Measurements from ENCODE around the gene ABLIM2.

Gene ABLIM2

GRCh38 chr4:8067945-8068896, 90.4 kb downstream of the ABLIM2 start:
- no peak for DNase-seq (ENCODE audit: low spot score)

DNA sequence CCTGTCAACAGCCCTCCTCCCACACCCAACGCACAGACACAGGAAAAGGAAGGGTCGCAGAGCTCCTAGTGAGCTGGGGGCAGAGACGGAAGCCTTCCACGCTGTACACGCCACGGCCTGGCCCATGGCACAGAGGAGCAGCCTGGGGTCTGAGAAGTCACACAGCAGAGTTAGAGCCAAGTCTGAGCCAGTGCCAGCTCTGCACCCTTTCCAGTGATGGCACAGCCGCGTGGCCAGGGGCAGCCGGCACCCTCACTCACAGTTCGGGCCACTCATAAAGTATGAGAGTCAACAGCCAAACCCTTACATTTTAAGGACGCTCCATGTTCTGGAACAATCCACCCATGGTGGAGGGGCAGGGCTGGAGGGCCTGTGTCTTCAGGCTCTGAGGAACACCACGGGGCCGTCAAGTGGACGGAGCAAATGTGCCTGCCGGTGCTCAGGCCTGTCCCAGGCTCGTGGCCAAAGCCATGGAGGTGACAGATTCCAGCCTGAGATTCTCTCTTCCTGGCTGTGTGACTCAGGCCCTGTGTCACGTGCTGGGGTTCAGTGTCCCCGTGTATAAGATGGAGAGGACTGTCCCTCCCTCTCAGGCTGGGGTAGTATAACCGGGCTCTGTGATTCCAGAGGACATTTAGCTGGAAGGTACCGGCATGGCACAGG, 91.2 kb downstream of the ABLIM2 start:
- no peak for DNase-seq (ENCODE audit: low spot score)

DNA sequence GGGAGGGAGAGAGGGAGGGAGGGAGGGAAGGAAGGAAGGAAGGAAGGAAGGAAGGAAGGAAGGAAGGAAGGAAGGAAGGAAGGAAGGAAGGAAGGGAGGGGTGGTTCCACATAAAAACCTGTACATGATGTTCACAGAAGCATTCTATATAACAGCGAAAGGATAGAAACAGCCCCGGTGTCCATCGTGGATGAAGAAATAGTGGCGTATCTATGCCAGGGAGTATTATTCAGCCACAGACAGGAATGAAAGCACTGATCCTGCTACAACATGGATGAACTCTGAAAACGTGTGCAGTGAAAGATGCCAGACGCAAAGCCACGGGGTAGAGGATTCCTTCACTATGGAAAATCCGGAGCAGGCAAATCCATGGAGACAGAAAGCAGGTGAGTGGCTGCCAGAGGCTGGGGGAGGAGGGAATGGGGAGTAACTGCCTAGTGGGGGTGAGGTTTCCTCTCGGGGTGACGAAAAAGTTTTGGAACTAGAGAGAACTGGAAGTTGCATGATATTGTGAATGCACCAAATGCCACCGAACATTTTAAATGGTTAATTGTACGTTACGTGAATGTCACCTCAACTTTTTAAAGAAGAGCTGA, 92.2 kb downstream of the ABLIM2 start:
- no peak for DNase-seq (ENCODE audit: low spot score)

DNA sequence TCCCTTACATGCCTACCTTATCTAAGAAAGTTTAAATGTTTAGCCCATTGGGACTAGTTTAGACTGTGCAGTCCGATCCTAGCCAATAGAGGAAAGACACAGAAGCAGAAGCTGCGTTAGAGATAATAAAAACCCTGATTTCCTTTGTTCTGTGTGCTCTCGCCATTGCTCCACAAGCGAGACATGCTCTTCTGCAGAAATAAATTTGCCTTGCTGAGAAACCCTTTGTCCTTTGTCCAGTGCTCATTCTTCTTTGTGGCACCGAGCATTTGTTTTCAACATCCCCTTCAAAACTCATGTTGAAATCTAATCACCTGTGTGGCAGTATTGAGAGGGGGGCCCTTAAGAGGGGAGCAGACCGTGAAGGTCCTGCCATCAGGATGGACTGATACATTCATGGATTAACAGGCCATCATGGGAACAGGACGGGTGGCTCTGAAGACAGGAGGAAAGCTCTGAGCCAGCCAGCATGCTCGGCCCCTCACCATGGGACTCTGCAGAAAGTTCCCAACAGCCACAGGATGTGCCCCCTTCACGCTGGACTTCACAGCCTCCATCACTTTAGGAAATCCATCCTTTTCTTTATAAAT, 94.5 kb downstream of the ABLIM2 start:
- no peak for DNase-seq (ENCODE audit: low spot score)

DNA sequence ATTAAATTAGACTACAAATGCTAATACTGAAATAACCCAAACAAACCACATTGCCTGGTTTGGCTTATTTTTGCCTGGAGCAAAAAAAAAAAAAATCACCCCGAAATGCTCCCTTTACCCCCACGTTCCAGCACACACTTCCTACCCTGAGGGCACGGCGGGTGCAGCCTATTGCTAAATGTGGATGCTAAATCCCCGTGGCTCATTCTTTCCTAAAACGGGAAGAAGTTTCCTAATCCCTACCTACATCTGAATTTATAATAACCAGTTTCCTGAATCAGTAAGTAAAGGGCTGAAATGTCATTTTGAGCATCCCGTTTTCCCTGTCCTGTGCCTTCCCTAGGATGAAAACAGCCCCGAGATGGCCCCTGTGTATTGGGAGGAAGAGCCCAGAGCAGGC, 97.0 kb downstream of the ABLIM2 start:
- DNase-seq (ENCODE audit: low spot score) = no peak

GRCh38 chr4:8061145-8061544, 97.5 kb downstream of the ABLIM2 start:
- DNase-seq (ENCODE audit: low spot score) = no peak

DNA sequence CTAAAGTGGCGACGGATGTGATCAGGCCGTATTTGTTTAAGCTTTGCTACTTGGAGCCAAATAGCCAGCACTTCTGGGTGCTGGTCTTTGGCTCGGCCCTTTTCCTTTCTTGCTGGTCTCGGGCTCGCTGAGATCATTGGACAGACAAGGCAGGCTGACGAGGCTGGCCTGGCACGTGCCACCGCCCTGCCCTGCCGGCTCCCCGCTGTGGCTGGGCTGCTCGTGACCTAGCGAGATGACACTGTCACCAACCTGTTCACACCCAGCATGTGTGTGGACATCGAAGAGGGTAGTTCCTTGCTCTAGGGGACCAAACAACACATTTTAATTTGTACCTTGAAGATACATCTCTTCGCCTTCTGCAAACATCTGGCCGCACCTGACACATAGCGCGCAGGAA, 98.0 kb downstream of the ABLIM2 start:
- DNase-seq (ENCODE audit: low spot score) = no peak

- DNase-seq (ENCODE audit: low spot score) = no peak
Measured at GRCh38 chr4:8058031-8058479, 100.6 kb downstream of the ABLIM2 start.

DNA sequence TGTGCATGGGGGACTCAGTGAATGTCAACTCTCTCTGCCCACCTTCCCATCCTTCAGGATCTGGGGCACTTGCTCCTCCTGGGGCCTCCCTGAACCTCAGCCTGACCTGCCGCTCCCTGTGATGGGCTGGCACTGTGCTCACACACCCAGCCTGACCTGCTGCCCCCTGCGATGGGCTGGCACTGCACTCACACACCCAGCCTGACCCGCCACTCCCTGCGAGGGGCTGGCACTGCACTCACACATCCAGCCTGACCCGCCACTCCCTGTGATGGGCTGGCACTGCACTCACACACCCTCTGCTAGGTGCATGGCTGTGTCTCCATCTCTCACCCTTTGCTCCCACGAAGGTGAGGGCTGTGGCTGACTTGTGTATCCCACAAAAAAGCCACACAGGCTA, 103.4 kb downstream of the ABLIM2 start:
- no peak for DNase-seq (ENCODE audit: low spot score)

GRCh38 chr4:8053688-8054449, 104.7 kb downstream of the ABLIM2 start:
- peak; percentile 31 for DNase-seq (ENCODE audit: low spot score)

DNA sequence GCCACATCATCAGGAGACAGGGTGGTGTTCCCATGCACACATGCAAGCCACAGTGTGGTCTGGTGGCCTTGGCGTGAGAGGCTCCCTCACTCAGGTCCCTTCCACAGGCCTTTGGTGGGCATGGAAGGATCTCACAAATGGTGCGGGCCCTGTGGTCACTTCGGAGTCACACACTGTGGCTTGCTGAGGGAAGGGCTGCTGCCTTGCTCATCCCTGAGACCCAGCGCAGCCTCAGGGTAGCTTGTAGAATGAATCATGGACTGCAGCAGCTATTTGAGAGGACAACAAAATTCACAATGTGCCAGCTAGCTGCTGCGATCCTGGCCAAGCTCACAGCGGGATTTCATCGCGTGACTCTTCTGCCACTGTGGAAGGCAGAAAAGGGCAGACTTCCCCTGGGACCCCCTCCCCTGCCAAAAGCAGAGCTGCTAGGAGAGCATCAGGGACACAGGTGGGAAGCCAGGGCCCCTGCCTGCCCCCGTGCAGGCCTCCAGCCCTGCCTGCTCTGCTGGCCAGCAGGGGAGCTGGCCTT, 106.4 kb downstream of the ABLIM2 start:
- no peak for DNase-seq (ENCODE audit: low spot score)

GRCh38 chr4:8051644-8052043, 107.0 kb downstream of the ABLIM2 start:
- no peak for DNase-seq (ENCODE audit: low spot score)

- DNase-seq (ENCODE audit: low spot score) = peak; percentile 21
Measured at GRCh38 chr4:8050555-8051206, 107.9 kb downstream of the ABLIM2 start.

- no peak for DNase-seq (ENCODE audit: low spot score)
Measured at GRCh38 chr4:8050180-8050554, 108.4 kb downstream of the ABLIM2 start.

GRCh38 chr4:8048856-8049676, 109.5 kb downstream of the ABLIM2 start:
- DNase-seq (ENCODE audit: low spot score) = no peak

- DNase-seq (ENCODE audit: low spot score) = no peak
Measured at GRCh38 chr4:8047837-8048678, 110.6 kb downstream of the ABLIM2 start.

- no peak for DNase-seq (ENCODE audit: low spot score)
Measured at GRCh38 chr4:8046925-8047541, 111.6 kb downstream of the ABLIM2 start.

- DNase-seq (ENCODE audit: low spot score) = no peak
Measured at GRCh38 chr4:8045909-8046308, 112.7 kb downstream of the ABLIM2 start.

- DNase-seq (ENCODE audit: low spot score) = no peak
Measured at GRCh38 chr4:8044699-8045098, 113.9 kb downstream of the ABLIM2 start.

All from COLO829 (cell line).